ENCODE data around the gene MTAP. TPM values are rescaled to one million over a fixed set of nuclear protein-coding genes. Genes with fewer than 3 reads are reported as not detected.

The MTAP gene
- total RNA-seq (2014; rRNA removed; shearing (Covaris generic)): 61.9 and 63.5 TPM in 2 replicates

- DNase-seq (ENCODE audit: low spot score): peak; percentile 95
Measured at GRCh38 chr9:21802418-21803000, at the start of gene MTAP. Gene MTAP (plus strand): TSS chr9:21802636. CDS start chr9:21802749, 113 bp downstream.

- DNase-seq (ENCODE audit: low spot score): no peak
Measured at GRCh38 chr9:21753523-21753922, 48.9 kb upstream of the MTAP start.

- DNase-seq (ENCODE audit: low spot score): peak; percentile 21
Measured at GRCh38 chr9:21754741-21755140, 47.7 kb upstream of the MTAP start.

- no peak for DNase-seq (ENCODE audit: low spot score)
Measured at GRCh38 chr9:21758540-21758939, 43.9 kb upstream of the MTAP start.

- no peak for DNase-seq (ENCODE audit: low spot score)
Measured at GRCh38 chr9:21761309-21761901, 41.0 kb upstream of the MTAP start.

GRCh38 chr9:21762064-21762463, 40.4 kb upstream of the MTAP start:
- DNase-seq (ENCODE audit: low spot score): no peak

DNA sequence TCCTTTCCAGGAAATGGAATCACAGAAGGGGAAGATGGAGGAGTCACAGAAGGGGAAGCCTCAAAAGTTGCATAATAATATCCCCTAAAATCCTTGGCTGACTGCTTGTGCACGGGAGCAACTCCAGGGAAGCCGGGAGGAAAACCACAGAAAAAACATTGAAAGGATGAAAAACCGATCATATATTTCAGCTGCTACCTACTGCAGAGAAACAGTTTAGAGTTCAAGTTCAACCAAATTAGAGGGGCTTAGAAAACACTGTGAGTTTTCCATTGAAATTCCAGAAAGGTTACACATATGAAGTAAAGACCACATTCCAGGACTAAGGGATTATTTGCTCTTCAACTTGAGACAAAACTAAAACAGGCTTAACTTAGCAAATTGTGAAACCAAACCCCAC, 37.6 kb upstream of the MTAP start:
- no peak for DNase-seq (ENCODE audit: low spot score)

- DNase-seq (ENCODE audit: low spot score): peak; percentile 51
Measured at GRCh38 chr9:21766096-21766495, 36.3 kb upstream of the MTAP start.

DNA sequence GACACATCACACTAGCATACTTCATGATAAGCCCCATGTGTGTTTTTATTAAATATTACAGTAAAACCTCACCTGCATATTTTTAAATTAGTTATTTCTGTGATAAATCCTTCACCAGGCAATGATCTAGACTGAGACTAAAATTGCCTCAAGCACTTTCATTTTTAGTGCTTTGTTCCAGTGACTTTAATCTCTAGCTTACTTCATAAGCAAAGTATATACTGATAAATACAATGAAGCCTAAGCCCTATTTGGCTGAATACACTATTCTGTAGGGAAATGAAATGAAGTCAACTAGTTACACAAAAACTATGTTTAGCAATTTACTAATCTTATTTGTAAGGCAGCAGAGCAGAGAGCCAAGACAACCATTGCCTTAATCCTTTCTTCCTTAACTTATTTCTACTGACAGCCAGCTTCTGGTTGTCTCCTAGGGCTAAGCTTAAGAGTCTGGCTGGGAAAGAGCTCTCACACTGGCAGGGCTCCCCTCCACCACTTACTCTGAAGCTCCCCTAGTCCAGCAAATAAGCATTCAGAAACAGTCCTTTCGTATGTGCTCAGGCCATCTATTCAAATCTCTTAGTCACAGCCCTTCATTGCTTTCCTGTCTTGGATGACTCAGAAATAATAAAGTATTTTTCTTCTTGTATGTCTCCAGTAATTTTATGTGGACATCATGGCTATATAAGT, 31.4 kb upstream of the MTAP start:
- DNase-seq (ENCODE audit: low spot score): no peak

GRCh38 chr9:21777701-21778100, 24.7 kb upstream of the MTAP start:
- peak; percentile 85 for DNase-seq (ENCODE audit: low spot score)

GRCh38 chr9:21778304-21778703, 24.1 kb upstream of the MTAP start:
- DNase-seq (ENCODE audit: low spot score): peak; percentile 71

GRCh38 chr9:21779397-21779796, 23.0 kb upstream of the MTAP start:
- peak; percentile 50 for DNase-seq (ENCODE audit: low spot score)

GRCh38 chr9:21781656-21782055, 20.8 kb upstream of the MTAP start:
- peak; percentile 87 for DNase-seq (ENCODE audit: low spot score)

DNA sequence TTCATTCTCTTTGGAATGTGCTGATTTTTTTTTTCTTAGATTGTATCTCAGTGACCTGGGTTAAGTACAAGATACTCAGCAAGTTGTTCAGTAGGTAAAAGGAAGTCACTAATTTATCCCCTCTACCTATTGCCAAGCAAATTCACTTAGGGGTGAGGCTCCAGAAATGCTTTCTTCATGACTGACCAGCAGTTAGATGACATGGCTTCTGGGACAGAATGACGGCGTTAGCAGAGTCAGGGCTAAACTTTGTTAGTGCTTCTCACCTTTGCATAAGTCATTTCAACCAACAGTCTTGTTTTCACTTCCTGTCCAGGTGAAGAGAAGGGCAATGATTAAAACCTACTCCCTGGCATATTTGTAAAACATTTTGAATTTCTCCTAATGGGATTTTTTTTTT, 20.2 kb upstream of the MTAP start:
- peak; percentile 87 for DNase-seq (ENCODE audit: low spot score)

GRCh38 chr9:21788752-21789151, 13.7 kb upstream of the MTAP start:
- peak; percentile 91 for DNase-seq (ENCODE audit: low spot score)

DNA sequence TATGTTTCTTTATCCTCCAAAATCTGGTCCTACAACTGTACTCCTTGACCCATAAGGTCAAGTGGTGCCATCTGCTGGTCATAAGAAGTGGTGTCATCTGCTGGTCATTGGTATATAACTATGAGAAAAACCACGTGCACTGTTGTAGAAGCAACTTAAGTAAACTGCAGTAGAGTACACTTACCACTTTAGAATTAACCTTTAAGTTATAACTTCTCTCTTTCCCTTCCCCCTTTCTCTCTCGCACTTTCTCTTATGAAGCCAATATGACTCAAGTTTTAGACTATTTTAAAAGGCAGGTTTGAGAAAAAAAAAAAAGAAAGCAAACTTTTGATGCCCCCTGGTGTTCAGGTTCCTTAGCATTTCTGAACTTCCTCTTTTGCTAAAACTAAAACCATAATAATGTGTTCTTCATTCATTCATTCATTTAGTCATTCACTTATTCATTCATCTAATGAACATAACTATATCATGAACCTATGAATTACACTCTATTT, 12.8 kb upstream of the MTAP start:
- DNase-seq (ENCODE audit: low spot score): peak; percentile 96

DNA sequence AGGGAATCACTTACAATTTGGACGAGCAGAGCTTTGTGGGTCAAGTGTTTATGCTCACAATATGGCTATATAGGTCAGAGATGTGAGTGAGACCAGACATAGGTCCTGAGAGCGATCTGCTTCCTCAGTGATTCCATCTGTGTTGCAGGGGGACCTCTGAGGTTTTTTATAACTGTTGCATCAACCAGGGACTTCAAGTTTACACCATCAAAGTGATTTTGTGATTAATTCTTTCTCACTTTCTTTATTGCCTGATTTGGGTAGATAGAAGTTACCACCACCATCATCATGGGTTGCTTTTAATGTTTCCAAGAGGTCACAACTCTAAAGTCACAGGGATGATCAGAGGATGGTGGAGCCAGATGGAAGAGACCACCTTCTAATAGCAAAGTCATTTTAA, 7.0 kb upstream of the MTAP start:
- DNase-seq (ENCODE audit: low spot score): peak; percentile 28

- DNase-seq (ENCODE audit: low spot score): peak; percentile 89
Measured at GRCh38 chr9:21796768-21797167, 5.7 kb upstream of the MTAP start.

DNA sequence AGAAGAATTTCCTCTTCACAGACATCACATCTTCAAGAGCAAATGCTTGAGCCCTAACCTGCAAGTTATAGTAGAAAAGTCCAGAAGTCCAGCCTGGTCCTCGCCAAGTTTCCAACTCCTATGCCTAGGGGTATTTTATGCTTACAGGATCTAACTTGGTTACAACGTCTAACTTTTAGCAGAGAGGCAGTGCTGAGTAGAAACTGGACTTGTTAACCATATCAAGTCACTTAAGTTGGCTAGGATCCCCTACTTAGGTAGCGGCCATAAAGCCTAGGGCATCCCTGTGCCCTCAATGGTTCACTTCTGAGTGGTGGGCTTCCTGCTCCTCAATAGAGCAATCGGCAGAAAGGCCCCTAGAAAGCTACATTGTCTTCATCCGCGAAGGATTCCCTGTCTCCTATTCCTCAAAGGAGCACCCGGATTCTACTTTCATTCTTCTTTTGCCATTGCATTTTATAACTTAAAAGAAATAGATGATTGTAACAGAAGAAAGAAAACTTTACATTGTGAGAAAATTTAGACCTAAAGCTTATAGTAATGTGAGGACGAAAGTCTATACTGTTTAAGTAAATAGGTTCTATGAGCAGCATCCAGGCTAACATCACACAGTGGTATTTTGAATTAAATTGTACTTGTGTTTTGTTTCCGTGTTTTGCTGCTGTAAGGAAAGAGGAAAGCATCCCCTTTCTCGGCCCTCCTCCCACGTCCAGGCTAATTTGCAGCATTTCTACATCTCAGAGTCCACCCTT, 1.3 kb upstream of the MTAP start:
- peak; percentile 72 for DNase-seq (ENCODE audit: low spot score)

DNA sequence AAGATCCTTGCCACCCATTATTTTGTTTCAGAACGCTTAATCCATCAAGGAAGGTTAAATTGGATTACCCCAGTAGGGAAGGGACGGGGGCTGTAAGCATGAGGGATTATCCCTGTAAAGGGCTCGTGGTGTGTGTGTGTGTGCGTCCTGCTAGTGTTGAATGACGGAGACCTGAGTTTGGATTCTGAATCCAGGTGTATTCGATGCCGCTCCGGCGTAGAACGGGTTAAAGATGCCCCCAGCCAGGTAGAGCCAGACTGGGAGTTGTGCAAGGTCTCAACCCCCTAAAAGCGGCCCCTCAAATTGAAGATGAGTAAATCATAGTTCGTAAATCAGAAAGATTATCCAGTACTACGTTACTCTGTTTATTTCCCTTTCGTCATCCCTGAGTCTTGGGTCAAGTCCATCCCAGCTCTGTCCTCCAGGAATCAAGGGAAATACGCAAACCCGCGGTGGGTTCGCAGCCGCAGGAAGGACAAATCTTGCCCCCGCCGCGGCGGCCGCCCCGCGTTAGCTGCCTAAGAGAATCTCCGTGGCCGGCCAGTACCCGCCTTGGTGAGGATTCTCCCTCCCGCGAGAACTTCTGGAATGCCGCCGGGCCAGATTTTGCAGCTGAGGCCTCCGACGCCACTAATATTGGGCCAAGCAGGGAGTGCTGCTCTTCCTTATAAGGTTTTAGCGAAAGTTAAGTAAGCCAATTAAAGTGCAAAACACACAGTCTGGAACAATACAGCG, 586 bp upstream of the MTAP start:
- DNase-seq (ENCODE audit: low spot score): peak; percentile 94

DNA sequence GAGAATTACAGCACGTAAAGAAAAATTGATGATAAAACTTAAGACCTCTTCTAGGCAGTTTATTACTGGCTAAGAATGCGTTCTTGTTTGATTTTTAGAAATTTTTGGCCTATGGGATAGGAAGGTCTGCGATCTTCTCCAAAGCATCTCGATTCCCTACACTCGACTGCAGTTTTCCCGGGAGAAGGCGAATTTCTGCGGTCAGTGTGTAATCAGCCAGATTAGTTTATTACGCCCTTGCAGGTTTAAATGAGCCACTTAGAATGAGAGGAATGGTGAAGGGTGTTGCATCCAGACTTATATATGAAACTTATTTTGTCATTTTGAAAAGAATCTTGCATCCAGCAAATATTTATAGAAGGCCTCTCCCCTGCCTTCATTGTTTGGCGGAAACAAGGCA, 1.2 kb downstream of the MTAP start:
- DNase-seq (ENCODE audit: low spot score): peak; percentile 27

Measured in HT-29 (cell line).